GM21529 (cell line): ENCODE data around the gene DSCAML1.
A peak's percentile ranks its signal among the peaks of the same experiment; 100 is the strongest.

Source experiments
- ATAC-seq: cut with Tn5 transposase; IDR thresholded peaks from one replicate; pipeline ENCODE4 v1.9.1; 2021; ENCODE audit not compliant: unreplicated experiment

DSCAML1 gene

GRCh38 chr11:117831661-117832415, 34.8 kb upstream of the DSCAML1 start:
- no peak for ATAC-seq

GRCh38 chr11:117830674-117831351, 33.8 kb upstream of the DSCAML1 start:
- no peak for ATAC-seq

- no peak for ATAC-seq
Observed at GRCh38 chr11:117830072-117830471, 33.1 kb upstream of the DSCAML1 start.

- ATAC-seq: no peak
Observed at GRCh38 chr11:117829369-117829725, 32.3 kb upstream of the DSCAML1 start.

- ATAC-seq: peak; percentile 60
Observed at GRCh38 chr11:117828611-117829368, 31.8 kb upstream of the DSCAML1 start.

GRCh38 chr11:117827521-117828511, 30.8 kb upstream of the DSCAML1 start:
- no peak for ATAC-seq

GRCh38 chr11:117826832-117827231, 29.8 kb upstream of the DSCAML1 start:
- no peak for ATAC-seq

- no peak for ATAC-seq
Observed at GRCh38 chr11:117826190-117826570, 29.2 kb upstream of the DSCAML1 start.

- ATAC-seq: no peak
Observed at GRCh38 chr11:117825538-117826189, 28.6 kb upstream of the DSCAML1 start.

GRCh38 chr11:117824571-117825537, 27.8 kb upstream of the DSCAML1 start, which contains the start of gene FXYD2:
FXYD2 (minus strand) TSS chr11:117824744; CDS start chr11:117824678, 66 bp downstream.
- no peak for ATAC-seq

- ATAC-seq: no peak
Observed at GRCh38 chr11:117823946-117824420, 27.0 kb upstream of the DSCAML1 start.

GRCh38 chr11:117823294-117823945, 26.4 kb upstream of the DSCAML1 start:
- ATAC-seq: no peak

GRCh38 chr11:117822074-117823033, 25.3 kb upstream of the DSCAML1 start:
- no peak for ATAC-seq

- no peak for ATAC-seq
Observed at GRCh38 chr11:117821431-117821830, 24.4 kb upstream of the DSCAML1 start.

- no peak for ATAC-seq
Observed at GRCh38 chr11:117820516-117820915, 23.5 kb upstream of the DSCAML1 start.

GRCh38 chr11:117820071-117820470, 23.1 kb upstream of the DSCAML1 start:
- no peak for ATAC-seq
